ENCODE results near the gene C2CD4D. TPM values are rescaled to one million over a fixed set of nuclear protein-coding genes. Genes with fewer than 3 reads are reported as not detected.

Gene C2CD4D
- total RNA-seq, 1 donor from 2014 or later, result 0.16 TPM

DNA sequence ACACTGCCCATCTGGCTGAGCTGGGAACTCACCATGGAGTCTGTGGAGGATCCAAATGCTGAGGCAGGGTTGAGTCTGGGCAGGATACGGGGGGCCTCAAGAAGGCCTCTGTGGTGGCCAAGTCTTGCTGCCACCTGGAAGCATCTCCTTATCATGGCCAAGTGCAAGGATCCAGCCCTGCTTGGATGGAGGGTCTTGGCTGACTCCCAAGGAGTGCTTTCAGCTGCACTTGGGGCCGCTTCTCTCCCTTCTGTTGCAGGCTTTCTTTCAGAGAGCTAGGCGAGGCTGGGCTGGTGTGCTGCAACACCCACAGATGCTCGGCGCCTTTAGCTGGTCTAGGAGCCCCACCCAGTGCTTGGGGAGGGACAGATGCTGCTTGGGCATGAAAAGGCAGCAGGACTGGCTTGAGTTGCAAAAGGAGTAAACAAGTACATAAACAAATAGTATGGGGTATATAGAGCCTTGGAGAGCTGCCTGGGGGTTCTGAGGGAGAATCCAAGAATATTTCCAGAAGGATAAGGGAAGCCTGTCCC is 13.9 kb upstream of the C2CD4D start, which contains the start of gene THEM5:
Gene THEM5, minus strand, starts transcription at position 302 of the 533 bp plus-strand sequence. Its CDS starts 147 bp downstream, at position 155.
- Histone ChIP-seq H3K9me3 (ENCODE audit: insufficient read depth, low read depth, low read length) (no peaks in the 10 kb centered on the region), H2AFZ (ENCODE audit: low read depth, low read length) (no peak within 1 kb of the TSS), H3K4me2 (ENCODE audit: low read length) (no peak within 1 kb of the TSS), H3K36me3 (ENCODE audit: insufficient read depth, low read length) (no peaks in the 10 kb centered on the region), H3K4me1 (ENCODE audit: insufficient read depth, low read length) (no peaks in the 10 kb centered on the region), H3K79me2 (ENCODE audit: insufficient read depth, low read length) (no peaks in the 10 kb centered on the region), H3K9ac (ENCODE audit: low read length) (no peak within 1 kb of the TSS), H3K27me3 (ENCODE audit: insufficient read depth, low read length) (peaks cover 25% of the 10 kb centered on the region), H4K20me1 (ENCODE audit: insufficient read depth, low read length) (no peaks in the 10 kb centered on the region), H3K27ac (ENCODE audit: low read depth, low read length) (no peak within 1 kb of the TSS), H3K4me3 (ENCODE audit: insufficient read depth, low read depth, low read length) (no peak within 1 kb of the TSS)
- TF ChIP-seq EZH2 (IDR thresholded peaks at IDR 0.05; ENCODE audit: insufficient read depth, low read length), result no peak
- TF ChIP-seq, protein P1, sequence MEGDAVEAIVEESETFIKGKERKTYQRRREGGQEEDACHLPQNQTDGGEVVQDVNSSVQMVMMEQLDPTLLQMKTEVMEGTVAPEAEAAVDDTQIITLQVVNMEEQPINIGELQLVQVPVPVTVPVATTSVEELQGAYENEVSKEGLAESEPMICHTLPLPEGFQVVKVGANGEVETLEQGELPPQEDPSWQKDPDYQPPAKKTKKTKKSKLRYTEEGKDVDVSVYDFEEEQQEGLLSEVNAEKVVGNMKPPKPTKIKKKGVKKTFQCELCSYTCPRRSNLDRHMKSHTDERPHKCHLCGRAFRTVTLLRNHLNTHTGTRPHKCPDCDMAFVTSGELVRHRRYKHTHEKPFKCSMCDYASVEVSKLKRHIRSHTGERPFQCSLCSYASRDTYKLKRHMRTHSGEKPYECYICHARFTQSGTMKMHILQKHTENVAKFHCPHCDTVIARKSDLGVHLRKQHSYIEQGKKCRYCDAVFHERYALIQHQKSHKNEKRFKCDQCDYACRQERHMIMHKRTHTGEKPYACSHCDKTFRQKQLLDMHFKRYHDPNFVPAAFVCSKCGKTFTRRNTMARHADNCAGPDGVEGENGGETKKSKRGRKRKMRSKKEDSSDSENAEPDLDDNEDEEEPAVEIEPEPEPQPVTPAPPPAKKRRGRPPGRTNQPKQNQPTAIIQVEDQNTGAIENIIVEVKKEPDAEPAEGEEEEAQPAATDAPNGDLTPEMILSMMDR (IDR thresholded peaks at IDR 0.05; ENCODE audit: insufficient read depth, low read depth, low read length), result no peak
- no peak within 1 kb of the TSS for H3K4me3 Mint-ChIP-seq (ENCODE audit: unreplicated experiment)
- peaks cover 39% of the 10 kb centered on the region for H3K27me3 Mint-ChIP-seq (ENCODE audit: low read depth, unreplicated experiment)
- H3K27ac Mint-ChIP-seq (ENCODE audit: unreplicated experiment), result no peak within 1 kb of the TSS
- no peak for FAIRE-seq
- peaks cover 2% of the 10 kb centered on the region for H3K9me3 Mint-ChIP-seq (ENCODE audit: unreplicated experiment)
- H3K4me1 Mint-ChIP-seq (ENCODE audit: low read depth, unreplicated experiment), result peaks cover 14% of the 10 kb centered on the region
- no peak for DNase-seq (ENCODE audit: low read depth)
- H3K36me3 Mint-ChIP-seq (ENCODE audit: low read depth, unreplicated experiment), result no peaks in the 10 kb centered on the region

DNA sequence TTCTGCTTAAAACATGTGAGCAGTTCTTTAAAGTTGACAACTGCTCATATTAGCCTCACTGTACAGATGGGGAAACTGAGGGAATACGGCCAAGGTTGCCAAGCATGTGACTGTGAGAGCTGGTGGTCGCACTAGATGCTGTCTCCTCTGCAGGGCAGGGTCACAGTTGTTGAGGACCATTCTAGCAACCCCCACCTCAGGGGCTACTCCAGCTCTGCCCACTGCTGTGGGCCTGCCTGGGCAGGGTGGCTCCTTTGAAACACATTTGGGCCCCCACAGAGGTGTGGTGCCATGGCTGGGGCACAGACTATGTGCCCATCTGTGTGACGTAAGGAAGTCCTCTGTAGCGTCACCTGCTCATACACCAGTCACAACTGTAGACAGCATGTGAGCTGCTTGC is 13.1 kb upstream of the C2CD4D start:
- DNase-seq (ENCODE audit: low read depth) (no peak), FAIRE-seq (no peak)
- TF ChIP-seq EZH2 (IDR thresholded peaks at IDR 0.05; ENCODE audit: insufficient read depth, low read length), result no peak
- TF ChIP-seq, protein P1 (IDR thresholded peaks at IDR 0.05; ENCODE audit: insufficient read depth, low read depth, low read length), result no peak
- H4K20me1 ChIP-seq (ENCODE audit: insufficient read depth, low read length), result no peaks in the 10 kb centered on the region
- no peaks in the 10 kb centered on the region for H3K4me1 ChIP-seq (ENCODE audit: insufficient read depth, low read length)
- Mint-ChIP-seq H3K9me3 (ENCODE audit: unreplicated experiment) (no peaks in the 10 kb centered on the region), H3K4me1 (ENCODE audit: low read depth, unreplicated experiment) (peaks cover 10% of the 10 kb centered on the region), H3K36me3 (ENCODE audit: low read depth, unreplicated experiment) (no peaks in the 10 kb centered on the region), H3K27me3 (ENCODE audit: low read depth, unreplicated experiment) (peaks cover 42% of the 10 kb centered on the region), H3K4me3 (ENCODE audit: unreplicated experiment) (no peak overlapping the region), H3K27ac (ENCODE audit: unreplicated experiment) (no peak overlapping the region)
- H3K27me3 ChIP-seq (ENCODE audit: insufficient read depth, low read length), result peaks cover 28% of the 10 kb centered on the region
- H2AFZ ChIP-seq (ENCODE audit: low read depth, low read length), result no peak overlapping the region
- no peaks in the 10 kb centered on the region for H3K36me3 ChIP-seq (ENCODE audit: insufficient read depth, low read length)
- H3K9me3 ChIP-seq (ENCODE audit: insufficient read depth, low read depth, low read length), result no peaks in the 10 kb centered on the region
- H3K79me2 ChIP-seq (ENCODE audit: insufficient read depth, low read length), result no peaks in the 10 kb centered on the region
- no peak overlapping the region for H3K9ac ChIP-seq (ENCODE audit: low read length)
- H3K4me2 ChIP-seq (ENCODE audit: low read length), result no peak overlapping the region
- no peak overlapping the region for H3K4me3 ChIP-seq (ENCODE audit: insufficient read depth, low read depth, low read length)
- no peak overlapping the region for H3K27ac ChIP-seq (ENCODE audit: low read depth, low read length)

DNA sequence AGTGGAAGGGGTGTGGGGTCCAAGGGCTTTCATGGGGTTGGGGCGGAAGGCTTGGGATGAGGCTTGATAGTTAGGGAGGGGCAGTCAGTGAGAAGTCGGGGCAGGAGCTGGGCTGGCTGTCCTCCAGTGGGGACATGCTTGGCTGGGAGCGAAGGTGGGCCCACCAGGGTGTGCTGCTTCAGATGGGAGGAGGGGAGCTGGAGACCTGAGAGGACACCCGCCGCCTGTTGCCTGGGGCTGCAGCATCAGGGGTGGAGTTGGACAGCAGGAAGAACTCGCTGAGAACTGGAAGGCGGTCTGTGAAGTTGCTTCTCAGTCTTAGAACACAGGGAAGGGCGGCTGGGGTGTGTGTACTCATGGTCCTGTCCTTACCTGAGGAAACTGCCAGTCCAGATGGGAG is 12.3 kb upstream of the C2CD4D start:
- Histone ChIP-seq H3K79me2 (ENCODE audit: insufficient read depth, low read length) (no peaks in the 10 kb centered on the region), H3K9ac (ENCODE audit: low read length) (no peak overlapping the region), H3K9me3 (ENCODE audit: insufficient read depth, low read depth, low read length) (no peaks in the 10 kb centered on the region), H3K27me3 (ENCODE audit: insufficient read depth, low read length) (peaks cover 28% of the 10 kb centered on the region), H3K4me2 (ENCODE audit: low read length) (no peak overlapping the region), H3K27ac (ENCODE audit: low read depth, low read length) (no peak overlapping the region), H2AFZ (ENCODE audit: low read depth, low read length) (no peak overlapping the region), H4K20me1 (ENCODE audit: insufficient read depth, low read length) (no peaks in the 10 kb centered on the region), H3K4me1 (ENCODE audit: insufficient read depth, low read length) (no peaks in the 10 kb centered on the region), H3K4me3 (ENCODE audit: insufficient read depth, low read depth, low read length) (no peak overlapping the region), H3K36me3 (ENCODE audit: insufficient read depth, low read length) (no peaks in the 10 kb centered on the region)
- DNase-seq (ENCODE audit: low read depth) (no peak), FAIRE-seq (no peak)
- no peak for TF ChIP-seq EZH2 (IDR thresholded peaks at IDR 0.05; ENCODE audit: insufficient read depth, low read length)
- TF ChIP-seq, protein P1 (IDR thresholded peaks at IDR 0.05; ENCODE audit: insufficient read depth, low read depth, low read length), result no peak
- no peaks in the 10 kb centered on the region for H3K9me3 Mint-ChIP-seq (ENCODE audit: unreplicated experiment)
- peaks cover 10% of the 10 kb centered on the region for H3K4me1 Mint-ChIP-seq (ENCODE audit: low read depth, unreplicated experiment)
- H3K4me3 Mint-ChIP-seq (ENCODE audit: unreplicated experiment), result no peak overlapping the region
- H3K27ac Mint-ChIP-seq (ENCODE audit: unreplicated experiment), result no peak overlapping the region
- peaks cover 45% of the 10 kb centered on the region for H3K27me3 Mint-ChIP-seq (ENCODE audit: low read depth, unreplicated experiment)
- H3K36me3 Mint-ChIP-seq (ENCODE audit: low read depth, unreplicated experiment), result no peaks in the 10 kb centered on the region
